HepG2 (cell line): ENCODE data around the gene NES. TPM values are rescaled to one million over a fixed set of nuclear protein-coding genes. Genes with fewer than 3 reads are reported as not detected.

ENCODE experiments used
- ARID5B ChIP-seq: IDR thresholded peaks from 2 replicates; pipeline ENCODE4 v1.4.0; 2020; ENCODE audit warnings: mild to moderate bottlenecking, missing genetic modification reagents
- ATAD3A ChIP-seq: sonication (generic); formaldehyde crosslinking; IDR thresholded peaks from 2 replicates; pipeline ENCODE4 v1.4.0; 2020; ENCODE audit warnings: missing genetic modification reagents
- CBX2 ChIP-seq, 2 experiments: fragments of 200-600 bp in 1 of 2; sonication (generic); formaldehyde crosslinking in 1 of 2; IDR thresholded peaks; 2 replicates each; pipeline versions ENCODE4 v1.7.0 to v1.8.1; 2018 to 2022; ENCODE audit warnings: low read depth in 2 of 2, low read length in 1 of 2, mild to moderate bottlenecking in 1 of 2, missing genetic modification reagents in 1 of 2
- CCDC6 ChIP-seq: sonication (generic); formaldehyde crosslinking; IDR thresholded peaks from 2 replicates; pipeline ENCODE4 v1.8.1; 2022; ENCODE audit warnings: mild to moderate bottlenecking, missing genetic modification reagents, moderate library complexity
- FOSL2 ChIP-seq: sonication (generic); formaldehyde crosslinking; IDR thresholded peaks from 2 replicates; pipeline ENCODE4 v1.4.0; 2020; ENCODE audit warnings: missing genetic modification reagents
- JDP2 ChIP-seq: sonication (generic); formaldehyde crosslinking; IDR thresholded peaks from 2 replicates; pipeline ENCODE4 v1.8.1; 2022; ENCODE audit warnings: missing genetic modification reagents, borderline replicate concordance
- JUNB ChIP-seq: sonication (generic); formaldehyde crosslinking; IDR thresholded peaks from 2 replicates; pipeline ENCODE4 v1.8.0; 2022; ENCODE audit warnings: missing genetic modification reagents, mild to moderate bottlenecking, borderline replicate concordance
- KDM1A ChIP-seq: IDR thresholded peaks from 2 replicates; pipeline ENCODE4 v1.6.1; 2016; ENCODE audit warnings: missing compliant biosample characterization
- PTBP1 ChIP-seq: fragments of 200-400 bp; formaldehyde crosslinking; IDR thresholded peaks from 2 replicates; pipeline ENCODE4 v1.6.1; 2018; ENCODE audit warnings: low read length, low read depth; ENCODE audit not compliant: poor library complexity, severe bottlenecking
- SCMH1 ChIP-seq: sonication (generic); formaldehyde crosslinking; IDR thresholded peaks from 2 replicates; pipeline ENCODE4 v1.9.0; 2021; ENCODE audit warnings: missing genetic modification reagents, mild to moderate bottlenecking, borderline replicate concordance
- SMARCC2 ChIP-seq: fragments of 450-650 bp; IDR thresholded peaks from 2 replicates; pipeline ENCODE4 v1.6.1; 2017; ENCODE audit warnings: antibody characterized with exemption, mild to moderate bottlenecking
- SOX6 ChIP-seq, 2 experiments: fragments of 450-650 bp in 1 of 2; sonication (generic) in 1 of 2; formaldehyde crosslinking in 1 of 2; IDR thresholded peaks; 2 replicates each; pipeline versions ENCODE4 v1.4.0 to v1.6.1; 2017 to 2020; ENCODE audit warnings: antibody characterized with exemption in 1 of 2, mild to moderate bottlenecking in 1 of 2, missing genetic modification reagents in 1 of 2
- SYNCRIP ChIP-seq: fragments of 200-400 bp; formaldehyde crosslinking; IDR thresholded peaks from 2 replicates; pipeline ENCODE4 v1.6.1; 2018; ENCODE audit warnings: mild to moderate bottlenecking, low read depth, low read length; ENCODE audit not compliant: insufficient read depth
- TARDBP ChIP-seq: sonication (generic); formaldehyde crosslinking; IDR thresholded peaks from 2 replicates; pipeline ENCODE4 v1.8.0; 2022; ENCODE audit warnings: mild to moderate bottlenecking, missing genetic modification reagents
- TERF1 ChIP-seq: sonication (generic); formaldehyde crosslinking; IDR thresholded peaks from 2 replicates; pipeline ENCODE4 v1.8.0; 2022; ENCODE audit warnings: mild to moderate bottlenecking, missing genetic modification reagents, moderate library complexity
- ZFP36L2 ChIP-seq: sonication (generic); formaldehyde crosslinking; IDR thresholded peaks from 2 replicates; pipeline ENCODE4 v1.4.0; 2020; ENCODE audit warnings: missing genetic modification reagents
- ZMYM3 ChIP-seq: sonication (generic); formaldehyde crosslinking; IDR thresholded peaks from 2 replicates; pipeline ENCODE4 v1.5.1; 2020; ENCODE audit warnings: mild to moderate bottlenecking, missing genetic modification reagents
- ZNF354B ChIP-seq: sonication (generic); formaldehyde crosslinking; IDR thresholded peaks from 2 replicates; pipeline ENCODE4 v1.8.0; 2022; ENCODE audit warnings: mild to moderate bottlenecking, missing genetic modification reagents
- ZNF432 ChIP-seq: sonication (generic); formaldehyde crosslinking; IDR thresholded peaks from 2 replicates; pipeline ENCODE4 v1.5.0; 2020; ENCODE audit warnings: missing genetic modification reagents, mild to moderate bottlenecking, borderline replicate concordance
- ZNF543 ChIP-seq: sonication (generic); formaldehyde crosslinking; IDR thresholded peaks from 2 replicates; pipeline ENCODE4 v1.4.0; 2020; ENCODE audit warnings: mild to moderate bottlenecking, missing genetic modification reagents
- ZNF629 ChIP-seq: sonication (generic); formaldehyde crosslinking; conservative IDR thresholded peaks from 2 replicates; pipeline ENCODE4 v1.5.0; 2020; ENCODE audit warnings: missing genetic modification reagents
- ZNF710 ChIP-seq: sonication (generic); formaldehyde crosslinking; IDR thresholded peaks from 2 replicates; pipeline ENCODE4 v1.5.0; 2020; ENCODE audit warnings: mild to moderate bottlenecking, missing genetic modification reagents, borderline replicate concordance
- polyA plus RNA-seq, 8 experiments: library from polyadenylated mRNA; depleted of rRNA in 3 of 8; stranded (reverse) in 7 of 8; unstranded in 1 of 8; fragments of >200 nt; fragmentation: Illumina TruSeq in 4 of 8; extraction: Trizol in 4 of 8; gene quantifications; 2 replicates each; pipeline versions ENCODE4 v1.2.1 to v1.2.3, GENCODE V29; 2011 to 2016; ENCODE audit warnings: low read depth in 4 of 8, missing spikeins in 1 of 8, mixed read lengths in 1 of 8; ENCODE audit not compliant: insufficient read depth in 1 of 8
- total RNA-seq, 5 experiments: library from RNA; depleted of rRNA; stranded (reverse); fragments of >200 nt; fragmentation: Illumina TruSeq; extraction: Trizol; gene quantifications; 2 replicates each; pipeline ENCODE4 v1.2.3, GENCODE V29; 2016; ENCODE audit warnings: low read depth in 1 of 5

The NES gene
- total and polyA plus RNA-seq, 2 of the 13 experiments (the other 11 are each of a cell fraction or from before 2014, with no cell fraction given), result 1.7 to 16.6 TPM

GRCh38 chr1:156689035-156689952 lies 12.1 kb upstream of the NES start (continued):
- TF ChIP-seq ZNF543 (CRISPR knock-in tag) (peak; percentile 38; the same call in 1 of the 2 replicates), FOSL2 (CRISPR knock-in tag) (peak; percentile 38; the same call in 1 of the 2 replicates), CBX2 (IDR thresholded peaks at IDR 0.05; ENCODE audit: low read depth, low read length) (no peak), CBX2 (CRISPR knock-in tag; IDR thresholded peaks at IDR 0.05; ENCODE audit: low read depth) (no peak), SCMH1 (no peak), CCDC6 (CRISPR knock-in tag) (no peak), ZNF354B (CRISPR knock-in tag) (no peak), ZFP36L2 (no peak), ZMYM3 (CRISPR knock-in tag) (0 out of 2 replicates have a peak, but pooled peaks have one; percentile 39), TARDBP (CRISPR knock-in tag) (0 out of 2 replicates have a peak, but pooled peaks have one; percentile 32), ZNF432 (no peak), ZNF710 (CRISPR knock-in tag) (no peak), PTBP1 (no peak), JDP2 (CRISPR knock-in tag) (no peak), JUNB (CRISPR knock-in tag) (no peak), SYNCRIP (no peak), SMARCC2 (no peak), ATAD3A (CRISPR knock-in tag) (no peak), ZNF629 (no peak), KDM1A (CRISPR knock-in tag) (no peak), TERF1 (no peak), ARID5B (0 out of 2 replicates have a peak, but pooled peaks have one; percentile 8), SOX6 (IDR thresholded peaks at IDR 0.05) (no peak), SOX6 (CRISPR knock-in tag; IDR thresholded peaks at IDR 0.05) (peak; percentile 21; the same call in 1 of the 2 replicates)
